Panc1 (cell line): Measurements from ENCODE around the gene ATG2B. TPM values are rescaled to one million over a fixed set of nuclear protein-coding genes. Genes with fewer than 3 reads are reported as not detected.

Experiments
- ATAC-seq: fragments of 200-7000 bp; cut with Tn5 transposase; 2 replicates; pipeline ENCODE4 v1.9.1; 2020; ENCODE audit warnings: mild to moderate bottlenecking, moderate library complexity
- BruUV-seq: library from RNA; stranded (reverse); fragments of 400-500 nt; replicated peaks from 2 replicates; lab custom pipeline; 2021; lab: Mats Ljungman, UMichigan
- CTCF ChIA-PET: fragments of 300-600 bp; sonication (Branson Sonifier 250); formaldehyde crosslinking; loops from one replicate; lab custom pipeline; 2022; ENCODE audit warnings: antibody characterized with exemption; lab: Charles Lee
- POLR2A ChIA-PET: fragments of 300-600 bp; sonication (Branson Sonifier 250); formaldehyde crosslinking; loops from one replicate; lab custom pipeline; 2022; ENCODE audit warnings: antibody characterized with exemption; lab: Charles Lee
- DNase-seq: peaks from one replicate; pipeline ENCODE4 v3.0.0-alpha.2; 2010; ENCODE audit warnings: low read depth, low spot score
- H3K27ac ChIP-seq: 2 replicates; pipeline ENCODE4 v1.5.1; 2011; ENCODE audit warnings: mild to moderate bottlenecking, low read length, inconsistent platforms
- H3K27me3 ChIP-seq: fragments of 200-500 bp; sonication (Bioruptor generic); 2 replicates; pipeline ENCODE4 v1.6.0; 2014; ENCODE audit warnings: low read length, inconsistent platforms; ENCODE audit not compliant: control insufficient read depth, insufficient read depth
- H3K36me3 ChIP-seq: fragments of 200-500 bp; sonication (Bioruptor generic); 2 replicates; pipeline ENCODE4 v1.5.1; 2014; ENCODE audit warnings: inconsistent platforms, mild to moderate bottlenecking, low read length, moderate library complexity; ENCODE audit not compliant: control insufficient read depth, insufficient read depth
- H3K4me1 ChIP-seq: 2 replicates; pipeline ENCODE4 v1.5.1; 2011; ENCODE audit warnings: inconsistent platforms, mild to moderate bottlenecking, low read length, moderate library complexity; ENCODE audit not compliant: control insufficient read depth, insufficient read depth
- H3K4me3 ChIP-seq, 2 experiments: 2 replicates each; pipeline ENCODE4 v1.5.1; 2011 to 2012; ENCODE audit warnings: low read depth in 2 of 2, low read length in 2 of 2, mild to moderate bottlenecking in 2 of 2, inconsistent platforms in 1 of 2, moderate library complexity in 1 of 2
- H3K9me3 ChIP-seq: fragments of 200-500 bp; sonication (Bioruptor generic); 2 replicates; pipeline ENCODE4 v1.5.1; 2014; ENCODE audit warnings: low read depth, mild to moderate bottlenecking, inconsistent platforms, low read length, moderate library complexity; ENCODE audit not compliant: control insufficient read depth, insufficient read depth
- POLR2AphosphoS5 ChIP-seq: IDR thresholded peaks from 2 replicates; pipeline ENCODE4 v1.6.1; 2012; ENCODE audit warnings: mild to moderate bottlenecking, low read depth, low read length, moderate library complexity
- SIN3A ChIP-seq: IDR thresholded peaks from 2 replicates; pipeline ENCODE4 v1.6.1; 2012; ENCODE audit warnings: low read depth, mild to moderate bottlenecking, low read length, moderate library complexity, borderline replicate concordance; ENCODE audit not compliant: insufficient read depth
- TCF7L2 ChIP-seq: IDR thresholded peaks from 2 replicates; pipeline ENCODE4 v1.6.1; 2011; ENCODE audit warnings: mild to moderate bottlenecking, low read depth, low read length, inconsistent platforms
- in situ Hi-C: cut with HindIII; loops from 2 replicates; pipeline ENCODE4 v1.10.0; 2016; ENCODE audit warnings: low sequenced_read_pairs, low pct_unique_long_range_greater_than_20kb
- intact Hi-C: fragments of 100-400 bp; cut with micrococcal nuclease; formaldehyde crosslinking; loops from one replicate; pipeline ENCODE4 v1.10.0; 2022; ENCODE audit not compliant: unreplicated experiment
- total RNA-seq: library from RNA; stranded (reverse); gene quantifications from one replicate; pipeline ENCODE4 v1.2.1, GENCODE V29; 2021; ENCODE audit not compliant: unreplicated experiment
- TF ChIP-seq, protein P1 (sequence below): fragments of 450-650 bp; IDR thresholded peaks from 2 replicates; pipeline ENCODE4 v1.5.1; 2017; ENCODE audit warnings: mild to moderate bottlenecking
- TF ChIP-seq, protein P2 (sequence below), 2 experiments: IDR thresholded peaks; 2 replicates each; pipeline ENCODE4 v1.6.1; 2011 to 2012; ENCODE audit warnings: low read depth in 2 of 2, control low read depth in 1 of 2, low read length in 1 of 2, mild to moderate bottlenecking in 1 of 2, moderate library complexity in 1 of 2; ENCODE audit not compliant: insufficient read depth in 1 of 2

The ATG2B gene
- total RNA-seq, 1 experiment from 2014 or later: 2.6 TPM

DNA sequence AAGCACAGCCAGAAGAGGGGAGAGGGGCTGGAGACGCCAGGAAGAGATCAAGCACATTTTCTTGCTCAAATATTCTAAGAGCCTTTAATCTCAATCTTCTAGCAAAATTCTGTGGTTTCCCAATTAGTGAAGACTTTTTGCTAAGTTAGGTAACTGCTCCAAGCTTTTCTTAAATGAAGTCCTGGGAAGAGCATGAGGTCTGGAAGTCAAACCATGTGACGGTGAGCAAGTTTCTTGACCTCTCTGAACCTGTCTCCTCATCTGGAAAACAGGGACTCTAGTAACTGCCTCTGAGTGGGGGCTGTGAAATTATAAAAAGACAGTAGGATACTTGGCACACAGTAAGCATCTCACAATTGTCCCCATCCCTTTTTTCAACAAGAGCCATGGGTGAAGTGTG lies 83.0 kb downstream of the ATG2B start:
- no TSS peak for BruUV-seq
- ChIA-PET CTCF (no interaction called here), POLR2A (no interaction called here)

DNA sequence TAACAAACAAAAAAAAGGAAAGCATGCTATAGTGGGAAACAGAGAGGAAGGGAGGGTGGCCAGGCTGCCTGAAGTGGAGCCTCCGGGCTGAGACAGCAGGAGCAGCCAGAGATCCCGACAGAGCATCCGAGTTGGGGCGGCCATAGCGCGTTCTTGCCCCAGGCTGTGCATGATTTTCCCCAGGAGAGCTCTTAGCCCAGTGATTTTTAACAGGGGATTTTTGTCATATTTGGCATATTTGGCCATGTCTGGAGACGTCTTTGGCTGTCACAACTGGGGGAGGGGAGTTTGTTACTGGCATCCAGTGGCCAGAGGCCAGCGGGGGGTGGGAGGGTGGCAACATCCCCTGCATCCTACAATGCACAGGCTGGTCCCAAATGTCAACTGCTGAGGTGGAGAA lies 83.6 kb downstream of the ATG2B start:
- no peak overlapping the region for H3K27ac ChIP-seq
- ATAC-seq (no peak), DNase-seq (no peak)
- no peaks in the 10 kb centered on the region for H3K9me3 ChIP-seq
- BruUV-seq: no TSS peak
- ChIA-PET POLR2A (no interaction called here), CTCF (interaction anchor here (0.5 kb wide), 1 partner anchor 186 kb away, joined by 5 read pairs; no protein-coding TSS in a partner anchor)
- in situ Hi-C loops (no loop called here), intact Hi-C loops (loop anchor here (10.0 kb wide), 1 partner anchor 285 kb away; no protein-coding TSS in a partner anchor)
- TF ChIP-seq POLR2AphosphoS5 (no peak), SIN3A (no peak), TCF7L2 (no peak)
- TF ChIP-seq, protein P1, sequence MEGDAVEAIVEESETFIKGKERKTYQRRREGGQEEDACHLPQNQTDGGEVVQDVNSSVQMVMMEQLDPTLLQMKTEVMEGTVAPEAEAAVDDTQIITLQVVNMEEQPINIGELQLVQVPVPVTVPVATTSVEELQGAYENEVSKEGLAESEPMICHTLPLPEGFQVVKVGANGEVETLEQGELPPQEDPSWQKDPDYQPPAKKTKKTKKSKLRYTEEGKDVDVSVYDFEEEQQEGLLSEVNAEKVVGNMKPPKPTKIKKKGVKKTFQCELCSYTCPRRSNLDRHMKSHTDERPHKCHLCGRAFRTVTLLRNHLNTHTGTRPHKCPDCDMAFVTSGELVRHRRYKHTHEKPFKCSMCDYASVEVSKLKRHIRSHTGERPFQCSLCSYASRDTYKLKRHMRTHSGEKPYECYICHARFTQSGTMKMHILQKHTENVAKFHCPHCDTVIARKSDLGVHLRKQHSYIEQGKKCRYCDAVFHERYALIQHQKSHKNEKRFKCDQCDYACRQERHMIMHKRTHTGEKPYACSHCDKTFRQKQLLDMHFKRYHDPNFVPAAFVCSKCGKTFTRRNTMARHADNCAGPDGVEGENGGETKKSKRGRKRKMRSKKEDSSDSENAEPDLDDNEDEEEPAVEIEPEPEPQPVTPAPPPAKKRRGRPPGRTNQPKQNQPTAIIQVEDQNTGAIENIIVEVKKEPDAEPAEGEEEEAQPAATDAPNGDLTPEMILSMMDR: no peak
- TF ChIP-seq, protein P2, sequence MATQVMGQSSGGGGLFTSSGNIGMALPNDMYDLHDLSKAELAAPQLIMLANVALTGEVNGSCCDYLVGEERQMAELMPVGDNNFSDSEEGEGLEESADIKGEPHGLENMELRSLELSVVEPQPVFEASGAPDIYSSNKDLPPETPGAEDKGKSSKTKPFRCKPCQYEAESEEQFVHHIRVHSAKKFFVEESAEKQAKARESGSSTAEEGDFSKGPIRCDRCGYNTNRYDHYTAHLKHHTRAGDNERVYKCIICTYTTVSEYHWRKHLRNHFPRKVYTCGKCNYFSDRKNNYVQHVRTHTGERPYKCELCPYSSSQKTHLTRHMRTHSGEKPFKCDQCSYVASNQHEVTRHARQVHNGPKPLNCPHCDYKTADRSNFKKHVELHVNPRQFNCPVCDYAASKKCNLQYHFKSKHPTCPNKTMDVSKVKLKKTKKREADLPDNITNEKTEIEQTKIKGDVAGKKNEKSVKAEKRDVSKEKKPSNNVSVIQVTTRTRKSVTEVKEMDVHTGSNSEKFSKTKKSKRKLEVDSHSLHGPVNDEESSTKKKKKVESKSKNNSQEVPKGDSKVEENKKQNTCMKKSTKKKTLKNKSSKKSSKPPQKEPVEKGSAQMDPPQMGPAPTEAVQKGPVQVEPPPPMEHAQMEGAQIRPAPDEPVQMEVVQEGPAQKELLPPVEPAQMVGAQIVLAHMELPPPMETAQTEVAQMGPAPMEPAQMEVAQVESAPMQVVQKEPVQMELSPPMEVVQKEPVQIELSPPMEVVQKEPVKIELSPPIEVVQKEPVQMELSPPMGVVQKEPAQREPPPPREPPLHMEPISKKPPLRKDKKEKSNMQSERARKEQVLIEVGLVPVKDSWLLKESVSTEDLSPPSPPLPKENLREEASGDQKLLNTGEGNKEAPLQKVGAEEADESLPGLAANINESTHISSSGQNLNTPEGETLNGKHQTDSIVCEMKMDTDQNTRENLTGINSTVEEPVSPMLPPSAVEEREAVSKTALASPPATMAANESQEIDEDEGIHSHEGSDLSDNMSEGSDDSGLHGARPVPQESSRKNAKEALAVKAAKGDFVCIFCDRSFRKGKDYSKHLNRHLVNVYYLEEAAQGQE (IDR thresholded peaks at IDR 0.05; ENCODE audit: insufficient read depth in 1 of 2, low read depth in 2 of 2, low read length in 1 of 2): no peak
- no peaks in the 10 kb centered on the region; the same call in 1 of the 2 replicates for H3K36me3 ChIP-seq
- H3K4me1 ChIP-seq: no peaks in the 10 kb centered on the region
- H3K27me3 ChIP-seq: no peaks in the 10 kb centered on the region
- no peak overlapping the region for H3K4me3 ChIP-seq

More for the DNA sequence above, 83.0 kb downstream of the ATG2B start:
- TF ChIP-seq SIN3A (no peak), POLR2AphosphoS5 (no peak), TCF7L2 (no peak)
- TF ChIP-seq, protein P2 (IDR thresholded peaks at IDR 0.05; ENCODE audit: insufficient read depth in 1 of 2, low read depth in 2 of 2, low read length in 1 of 2): no peak
- TF ChIP-seq, protein P1: no peak
- no peaks in the 10 kb centered on the region; the same call in 1 of the 2 replicates for H3K36me3 ChIP-seq
- no peaks in the 10 kb centered on the region for H3K4me1 ChIP-seq
- H3K4me3 ChIP-seq: no peak overlapping the region
- H3K27me3 ChIP-seq: no peaks in the 10 kb centered on the region
- no peak overlapping the region for H3K27ac ChIP-seq
- no peaks in the 10 kb centered on the region for H3K9me3 ChIP-seq
- ATAC-seq: no peak
- no peak for DNase-seq
- intact Hi-C loops: loop anchor here (5.0 kb wide), 1 partner anchor 142 kb away; no protein-coding TSS in a partner anchor
- in situ Hi-C loops: no loop called here
